K562 (cell line): ENCODE measurements around the gene PCSK5. TPM values are rescaled to one million over a fixed set of nuclear protein-coding genes. Genes with fewer than 3 reads are reported as not detected.

Experiments
- ATAC-seq: fragments of 200-7000 bp; cut with Tn5 transposase; 3 replicates; pipeline ENCODE4 v1.9.1; 2020; ENCODE audit warnings: moderate library complexity
- BruUV-seq: library from RNA; stranded (reverse); fragments of 400-500 nt; replicated peaks from 2 replicates; lab custom pipeline; 2021; lab: Mats Ljungman, UMichigan
- CTCF ChIA-PET: fragments of 300-600 bp; formaldehyde crosslinking; extraction: SDS; loops from one replicate; lab custom pipeline; 2021; ENCODE audit warnings: low intra/inter-chr PET ratio; lab: Yijun Ruan, JAX
- POLR2A ChIA-PET: fragments of 300-600, 350-650 bp; sonication (Branson Sonifier 250); formaldehyde crosslinking; extraction: SDS; loops from one replicate; lab custom pipeline; 2021; ENCODE audit warnings: antibody characterized with exemption, inconsistent platforms; lab: Yijun Ruan, JAX
- DNase-seq, 4 experiments: peaks; one replicate each; pipeline versions ENCODE4 v3.0.0 to v3.0.0-alpha.2; 2011 to 2018; ENCODE audit warnings: low spot score in 3 of 4, mixed read lengths in 3 of 4; ENCODE audit errors: extremely low read depth in 1 of 4
- FAIRE-seq: peaks from 2 replicates; lab custom pipeline; 2011; peaks lifted over from hg19 to GRCh38; lab: Jason Lieb, UNC
- H2AFZ ChIP-seq: 2 replicates; pipeline ENCODE4 v1.6.0; 2011; ENCODE audit warnings: low read depth, low read length, control low read depth, inconsistent platforms
- H3K27ac ChIP-seq: fragments of 200-600 bp; 3 replicates; pipeline ENCODE4 v1.8.0; 2011; ENCODE audit warnings: low read depth, mild to moderate bottlenecking, control low read depth, inconsistent platforms, low read length, moderate library complexity, mixed read lengths; ENCODE audit errors: extremely low read depth
- H3K27me3 ChIP-seq, 2 experiments: fragments of 300-600 bp in 1 of 2; 2 replicates in 1 of 2; 3 replicates in 1 of 2; pipeline versions ENCODE4 v1.6.0 to v1.8.0; 2011; ENCODE audit warnings: inconsistent platforms in 2 of 2, low read length in 2 of 2, mild to moderate bottlenecking in 1 of 2, mixed read lengths in 1 of 2, moderate library complexity in 1 of 2; ENCODE audit not compliant: control insufficient read depth in 2 of 2, insufficient read depth in 2 of 2
- H3K36me3 ChIP-seq: fragments of 300-600 bp; 3 replicates; pipeline ENCODE4 v1.8.0; 2011; ENCODE audit warnings: mild to moderate bottlenecking, low read length, inconsistent platforms; ENCODE audit not compliant: control insufficient read depth, insufficient read depth
- H3K4me1 ChIP-seq, 2 experiments: fragments of 200-600 bp in 1 of 2; replicated peaks in 1 of 2; 2 replicates in 1 of 2; 3 replicates in 1 of 2; pipeline versions ENCODE4 v1.5.1 to v1.8.0; 2011; ENCODE audit warnings: inconsistent platforms in 2 of 2, low read length in 2 of 2, mild to moderate bottlenecking in 1 of 2, mixed read lengths in 1 of 2, moderate library complexity in 1 of 2; ENCODE audit not compliant: control insufficient read depth in 2 of 2, insufficient read depth in 2 of 2
- H3K4me2 ChIP-seq: 2 replicates; pipeline ENCODE4 v1.6.1; 2011; ENCODE audit warnings: low read length, control low read depth, inconsistent platforms, mixed read lengths; ENCODE audit not compliant: insufficient read depth
- H3K4me3 ChIP-seq: fragments of 200-600 bp; sonication (generic), shearing (Covaris generic); 2 replicates; pipeline ENCODE4 v1.5.1; 2016; ENCODE audit warnings: control low read depth, inconsistent platforms
- H3K79me2 ChIP-seq: fragments of 200-600 bp; 3 replicates; pipeline ENCODE4 v1.8.0; 2011; ENCODE audit warnings: low read length, inconsistent platforms; ENCODE audit not compliant: control insufficient read depth, insufficient read depth
- H3K9ac ChIP-seq, 2 experiments: 2 replicates each; pipeline versions ENCODE4 v1.6.0 to v1.6.1; 2011; ENCODE audit warnings: low read depth in 2 of 2, low read length in 2 of 2, control low read depth in 1 of 2, inconsistent platforms in 1 of 2, mild to moderate bottlenecking in 1 of 2, mixed read lengths in 1 of 2; ENCODE audit not compliant: insufficient read depth in 1 of 2
- H3K9me1 ChIP-seq: one replicate; pipeline ENCODE4 v1.6.0; 2011; ENCODE audit warnings: inconsistent platforms, mild to moderate bottlenecking, low read length, moderate library complexity; ENCODE audit not compliant: control insufficient read depth, insufficient read depth
- H3K9me3 ChIP-seq: replicated peaks from 2 replicates; pipeline ENCODE4 v1.5.1; 2011; ENCODE audit warnings: low read depth, low read length, inconsistent platforms; ENCODE audit not compliant: control insufficient read depth, insufficient read depth
- H4K20me1 ChIP-seq: replicated peaks from 2 replicates; pipeline ENCODE4 v1.6.1; 2011; ENCODE audit warnings: low read length, inconsistent platforms, mixed read lengths; ENCODE audit not compliant: control insufficient read depth, insufficient read depth
- EP400 ChIP-seq: fragments of 450-650 bp; IDR thresholded peaks from 2 replicates; pipeline ENCODE4 v1.6.1; 2017; ENCODE audit warnings: antibody characterized with exemption, mild to moderate bottlenecking, moderate library complexity
- ETV6 ChIP-seq, 3 experiments: fragments of 150-350 bp in 1 of 3; sonication (generic) in 1 of 3; formaldehyde crosslinking in 1 of 3; IDR thresholded peaks; 2 replicates each; pipeline versions ENCODE4 v1.6.1 to v1.8.0; 2014 to 2022; ENCODE audit warnings: borderline replicate concordance in 2 of 3, low read depth in 2 of 3, antibody characterized with exemption in 1 of 3, low read length in 1 of 3, mild to moderate bottlenecking in 1 of 3, missing genetic modification reagents in 1 of 3
- FIP1L1 ChIP-seq: fragments of 200-400 bp; formaldehyde crosslinking; IDR thresholded peaks from 2 replicates; pipeline ENCODE4 v1.6.1; 2018; ENCODE audit warnings: mild to moderate bottlenecking, low read depth, low read length; ENCODE audit not compliant: poor library complexity, severe bottlenecking
- KDM1A ChIP-seq, 2 experiments: fragments of 450-650 bp; IDR thresholded peaks; 2 replicates each; pipeline ENCODE4 v1.6.1; 2016; ENCODE audit warnings: mild to moderate bottlenecking in 2 of 2
- NFATC3 ChIP-seq: fragments of 450-650 bp; IDR thresholded peaks from 2 replicates; pipeline ENCODE4 v1.6.1; 2017; ENCODE audit warnings: mild to moderate bottlenecking
- NFYB ChIP-seq: IDR thresholded peaks from 2 replicates; pipeline ENCODE4 v1.6.1; 2011; ENCODE audit warnings: mild to moderate bottlenecking, moderate library complexity; ENCODE audit not compliant: insufficient read length; ENCODE audit errors: extremely low read depth
- NR1H2 ChIP-seq: sonication (generic); formaldehyde crosslinking; IDR thresholded peaks from 2 replicates; pipeline ENCODE4 v1.4.0; 2020; ENCODE audit warnings: mild to moderate bottlenecking, missing genetic modification reagents
- POLR2H ChIP-seq: IDR thresholded peaks from 2 replicates; pipeline ENCODE4 v1.6.1; 2016; ENCODE audit warnings: missing genetic modification characterization, low read depth, mild to moderate bottlenecking, control low read depth, missing compliant biosample characterization, moderate library complexity
- RERE ChIP-seq: sonication (generic); formaldehyde crosslinking; IDR thresholded peaks from 2 replicates; pipeline ENCODE4 v1.8.0; 2023; ENCODE audit warnings: missing genetic modification reagents, mild to moderate bottlenecking, borderline replicate concordance
- SNRNP70 ChIP-seq: fragments of 200-400 bp; formaldehyde crosslinking; optimal IDR thresholded peaks from 2 replicates; pipeline ENCODE3; 2017; ENCODE audit warnings: low read depth, low read length
- SRSF7 ChIP-seq: fragments of 200-400 bp; formaldehyde crosslinking; optimal IDR thresholded peaks from 2 replicates; pipeline ENCODE3; 2017; ENCODE audit warnings: mild to moderate bottlenecking, low read depth, low read length
- ZBTB1 ChIP-seq: sonication (generic); formaldehyde crosslinking; IDR thresholded peaks from 2 replicates; pipeline ENCODE4 v1.8.1; 2023; ENCODE audit warnings: missing genetic modification reagents, low read depth, mild to moderate bottlenecking, borderline replicate concordance
- ZNF140 ChIP-seq: fragments of 250-450 bp; sonication (Bioruptor Pico); IDR thresholded peaks from 2 replicates; pipeline ENCODE4 v1.8.0; 2021; ENCODE audit warnings: moderate library complexity, mild to moderate bottlenecking, inconsistent platforms
- ZNF165 ChIP-seq: fragments of 250-450 bp; sonication (Bioruptor Pico); IDR thresholded peaks from 2 replicates; pipeline ENCODE4 v1.4.0; 2020; ENCODE audit warnings: borderline replicate concordance
- ZNF699 ChIP-seq: fragments of 250-450 bp; sonication (Bioruptor Pico); IDR thresholded peaks from 2 replicates; pipeline ENCODE4 v1.8.0; 2021; ENCODE audit warnings: mild to moderate bottlenecking, moderate library complexity; ENCODE audit not compliant: insufficient replicate concordance
- ZNF79 ChIP-seq: fragments of 250-450 bp; sonication (Bioruptor Pico); IDR thresholded peaks from 2 replicates; pipeline ENCODE4 v1.4.0; 2020; ENCODE audit warnings: low read depth, mild to moderate bottlenecking, moderate library complexity
- WGBS: fragments of 100-300 bp; shearing (Covaris generic); methylation state at CpG from one replicate; pipeline ENCODE4 v1.1.6; 2016; ENCODE audit warnings: low coverage, mixed read lengths; ENCODE audit not compliant: insufficient coverage; ENCODE audit errors: missing lambda C conversion rate; 5-methylcytosine and 5-hydroxymethylcytosine counted together
- in situ Hi-C: fragments of 300-500 bp; cut with MboI; formaldehyde crosslinking; loops from 4 replicates; pipeline ENCODE4 v1.15.0; 2018; ENCODE audit warnings: inconsistent platforms, mixed read lengths
- intact Hi-C: fragments of 100-400 bp; cut with micrococcal nuclease; formaldehyde crosslinking; loops from 2 replicates; pipeline ENCODE4 v1.14.2; 2022
- polyA plus RNA-seq, 8 experiments: library from polyadenylated mRNA; depleted of rRNA in 4 of 8; stranded (reverse) in 5 of 8; unstranded in 3 of 8; fragments of >200 nt; fragmentation: Nextera tagmentation in 2 of 8; fragmentation: Illumina TruSeq in 1 of 8; extraction: Ambion mirVana in 2 of 8; extraction: Trizol in 1 of 8; gene quantifications; 2 replicates each; pipeline versions ENCODE4 v1.2.1 to v1.2.3, GENCODE V29; 2011 to 2014; ENCODE audit warnings: inconsistent platforms in 1 of 8, missing spikeins in 1 of 8
- total RNA-seq, 7 experiments: library from RNA; depleted of rRNA in 6 of 7; stranded (reverse); fragments of >200 nt in 6 of 7; fragmentation: Illumina TruSeq in 2 of 7; extraction: Trizol in 2 of 7; gene quantifications; 2 replicates each; pipeline versions ENCODE4 v1.2.1 to v1.2.3, GENCODE V29; 2011 to 2021; ENCODE audit warnings: low replicate concordance in 1 of 7

The PCSK5 gene
- total and polyA plus RNA-seq, 9 of the 15 experiments (the other 6 are each of a cell fraction or from before 2014, with no cell fraction given), result not detected

GRCh38 chr9:76158713-76159112, 268.2 kb downstream of the PCSK5 start (continued):
- no peak for TF ChIP-seq ETV6 (IDR thresholded peaks at IDR 0.05; ENCODE audit: borderline replicate concordance in 1 of 2, low read depth in 2 of 2, low read length in 1 of 2)
- no peak for TF ChIP-seq ETV6 (CRISPR knock-in tag; IDR thresholded peaks at IDR 0.05; ENCODE audit: borderline replicate concordance)
- TF ChIP-seq NR1H2 (CRISPR knock-in tag), result no peak
- TF ChIP-seq NFYB, result no peak
- TF ChIP-seq, all 486 proteins: peak for 0

GRCh38 chr9:76159293-76159926, 268.9 kb downstream of the PCSK5 start:
- H3K9me3 ChIP-seq, result no peaks in the 10 kb centered on the region
- H3K27ac ChIP-seq, result no peak overlapping the region
- POLR2A ChIA-PET, result interaction anchor here (0.9 kb wide), 1 partner anchor 9 kb away, joined by 3 read pairs; no protein-coding TSS in a partner anchor
- no peaks in the 10 kb centered on the region for H3K4me1 ChIP-seq
- H3K4me2 ChIP-seq, result no peak overlapping the region
- no peaks in the 10 kb centered on the region for H3K9me1 ChIP-seq
- TF ChIP-seq SRSF7 (no peak), ZNF165 (CRISPR knock-in tag) (no peak), SNRNP70 (no peak), RERE (CRISPR knock-in tag) (no peak), ZBTB1 (no peak), FIP1L1 (no peak), ZNF140 (CRISPR knock-in tag) (no peak), KDM1A (IDR thresholded peaks at IDR 0.05) (no peak), NFATC3 (no peak), ZNF699 (CRISPR knock-in tag) (no peak), POLR2H (no peak), EP400 (no peak), ZNF79 (CRISPR knock-in tag) (no peak)
- WGBS, result 1% methylated on average over 8 of the region's 11 CpGs
- in situ Hi-C loops, result no loop called here
- no peak for ATAC-seq
- peaks cover 0 to 7% of the 10 kb centered on the region in 2 experiments; a peak in 1 of 5 replicates for H3K27me3 ChIP-seq
- no TSS peak for BruUV-seq
- H3K79me2 ChIP-seq, result no peaks in the 10 kb centered on the region
- no peak overlapping the region for H2AFZ ChIP-seq
- H3K36me3 ChIP-seq, result no peaks in the 10 kb centered on the region
- intact Hi-C loops, result no loop called here
- FAIRE-seq, result no peak
- H4K20me1 ChIP-seq, result no peaks in the 10 kb centered on the region
- H3K9ac ChIP-seq, result no peak overlapping the region
- DNase-seq, result no peak
- H3K4me3 ChIP-seq, result no peak overlapping the region
- CTCF ChIA-PET, result no interaction called here
